ENCODE results near the gene COMMD4.
A peak's percentile ranks its signal among the peaks of the same experiment; 100 is the strongest.

The COMMD4 gene

GRCh38 chr15:75357976-75358673 lies 22.3 kb downstream of the COMMD4 start:
- no peak for DNase-seq

- no peak for DNase-seq
These were observed 23.1 kb downstream of the COMMD4 start for GRCh38 chr15:75358771-75359536.

- DNase-seq = no peak
These were observed 23.8 kb downstream of the COMMD4 start for GRCh38 chr15:75359537-75360250.

GRCh38 chr15:75360391-75360790 lies 24.5 kb downstream of the COMMD4 start:
- no peak for DNase-seq

GRCh38 chr15:75360856-75361255 lies 25.0 kb downstream of the COMMD4 start:
- DNase-seq = no peak

GRCh38 chr15:75361361-75361988 lies 25.6 kb downstream of the COMMD4 start:
- no peak for DNase-seq

GRCh38 chr15:75361989-75362641 lies 26.3 kb downstream of the COMMD4 start:
- no peak for DNase-seq

GRCh38 chr15:75362642-75363249 lies 26.9 kb downstream of the COMMD4 start:
- DNase-seq = no peak

- no peak for DNase-seq
These were observed 27.9 kb downstream of the COMMD4 start for GRCh38 chr15:75363786-75364185.

GRCh38 chr15:75364881-75365280 lies 29.0 kb downstream of the COMMD4 start:
- no peak for DNase-seq

- no peak for DNase-seq
These were observed 30.3 kb downstream of the COMMD4 start for GRCh38 chr15:75366163-75366562.

- no peak for DNase-seq
These were observed 31.1 kb downstream of the COMMD4 start for GRCh38 chr15:75367006-75367405.

GRCh38 chr15:75367406-75367912 lies 31.6 kb downstream of the COMMD4 start:
- DNase-seq = no peak

- peak; percentile 79 to 93 (median 87) for DNase-seq
These were observed 32.2 kb downstream of the COMMD4 start, which contains the start of gene MAN2C1 for GRCh38 chr15:75367913-75368688. TSS of gene MAN2C1 (minus strand) at chr15:75368607. CDS start at chr15:75368583, 24 bp downstream.

- peak in 2 of 5 experiments; percentile 20 to 49 for DNase-seq
These were observed 32.9 kb downstream of the COMMD4 start for GRCh38 chr15:75368689-75369239.

GRCh38 chr15:75369897-75370581 lies 34.2 kb downstream of the COMMD4 start:
- DNase-seq = no peak

- no peak for DNase-seq
These were observed 35.6 kb downstream of the COMMD4 start for GRCh38 chr15:75371486-75371885.

GRCh38 chr15:75371901-75372688 lies 36.2 kb downstream of the COMMD4 start:
- no peak for DNase-seq

- no peak for DNase-seq
These were observed 44.9 kb downstream of the COMMD4 start for GRCh38 chr15:75380773-75381172.
